AG04449 (cell line): ENCODE results near the gene KLRC4.

Experiments
- CTCF ChIA-PET: fragments of 350-600 bp; formaldehyde crosslinking; extraction: SDS; loops from one replicate; lab custom pipeline; 2021; ENCODE audit warnings: antibody characterized with exemption; lab: Yijun Ruan, JAX
- POLR2A ChIA-PET: fragments of 400-600, 350-600 bp; formaldehyde crosslinking; extraction: SDS; loops from one replicate; lab custom pipeline; 2020; ENCODE audit warnings: antibody characterized with exemption, inconsistent platforms; lab: Yijun Ruan, JAX
- DNase-seq: peaks from one replicate; pipeline ENCODE4 v3.0.0-alpha.2; 2010; ENCODE audit warnings: low read depth, low spot score
- H3K4me3 ChIP-seq: 2 replicates; pipeline ENCODE4 v1.5.1; 2011; ENCODE audit warnings: low read depth, mild to moderate bottlenecking, control low read depth, low read length
- CTCF ChIP-seq: IDR thresholded peaks from one replicate; pipeline ENCODE4 v1.5.1; 2011; ENCODE audit warnings: mild to moderate bottlenecking, moderate library complexity, low read length, control low read depth, inconsistent platforms; ENCODE audit not compliant: insufficient read depth; ENCODE audit errors: missing control alignments

The KLRC4 gene

GRCh38 chr12:10358969-10359368 is 50.6 kb downstream of the KLRC4 start:
- POLR2A ChIA-PET: no interaction called here
- DNase-seq: no peak
- no peak for TF ChIP-seq CTCF
- H3K4me3 ChIP-seq: no peak overlapping the region
- CTCF ChIA-PET: no interaction called here

- DNase-seq: no peak
- CTCF ChIA-PET: no interaction called here
- TF ChIP-seq CTCF: no peak
- no peak overlapping the region for H3K4me3 ChIP-seq
- POLR2A ChIA-PET: interaction anchor here (0.7 kb wide), 1 partner anchor 18 kb away, joined by 3 read pairs; no protein-coding TSS in a partner anchor
These were observed 51.4 kb downstream of the KLRC4 start for GRCh38 chr12:10358131-10358530.
